MM.1S (cell line): ENCODE data around the gene RFPL4AL1.
"Not testable (repeated sequence)": the region's sequence is repeated elsewhere in the genome, so short reads cannot be mapped to it uniquely, and the experiment has no call there.

Experiments used
- EZH2 ChIP-seq: fragments of 300-600 bp; sonication (generic); optimal IDR thresholded peaks from 2 replicates; pipeline ENCODE3; 2017; ENCODE audit warnings: low read depth, mild to moderate bottlenecking, antibody characterized with exemption, low read length, mixed read lengths
- EZH2phosphoT487 ChIP-seq: fragments of 300-600 bp; sonication (generic); IDR thresholded peaks from 2 replicates; pipeline ENCODE4 v1.6.1; 2018; ENCODE audit warnings: antibody characterized with exemption, low read length
- TF ChIP-seq, protein P1 (sequence below): fragments of 300-600 bp; sonication (generic); IDR thresholded peaks from 2 replicates; pipeline ENCODE4 v1.5.1; 2016; ENCODE audit warnings: antibody characterized with exemption, low read length, mixed read lengths

DNA sequence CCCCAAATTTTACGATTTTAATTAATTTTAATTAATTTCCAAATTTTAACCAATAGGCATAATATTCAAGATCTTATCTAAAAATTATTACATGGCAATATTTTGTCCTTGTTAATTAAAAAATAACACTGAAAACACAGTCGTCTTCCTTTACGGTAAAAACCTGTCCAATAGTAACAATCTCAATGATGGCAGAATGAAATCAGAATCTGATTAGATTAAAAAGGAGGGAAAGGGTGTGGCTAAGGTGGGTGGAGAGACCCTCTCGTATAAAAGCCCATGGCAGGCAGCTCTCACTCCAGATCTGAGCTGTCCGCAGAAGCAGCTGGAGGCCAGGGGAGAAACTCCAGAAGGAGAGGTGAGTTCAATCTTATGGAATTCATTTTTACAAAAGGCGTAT is at the start of gene RFPL4AL1:
- TF ChIP-seq, protein P1, sequence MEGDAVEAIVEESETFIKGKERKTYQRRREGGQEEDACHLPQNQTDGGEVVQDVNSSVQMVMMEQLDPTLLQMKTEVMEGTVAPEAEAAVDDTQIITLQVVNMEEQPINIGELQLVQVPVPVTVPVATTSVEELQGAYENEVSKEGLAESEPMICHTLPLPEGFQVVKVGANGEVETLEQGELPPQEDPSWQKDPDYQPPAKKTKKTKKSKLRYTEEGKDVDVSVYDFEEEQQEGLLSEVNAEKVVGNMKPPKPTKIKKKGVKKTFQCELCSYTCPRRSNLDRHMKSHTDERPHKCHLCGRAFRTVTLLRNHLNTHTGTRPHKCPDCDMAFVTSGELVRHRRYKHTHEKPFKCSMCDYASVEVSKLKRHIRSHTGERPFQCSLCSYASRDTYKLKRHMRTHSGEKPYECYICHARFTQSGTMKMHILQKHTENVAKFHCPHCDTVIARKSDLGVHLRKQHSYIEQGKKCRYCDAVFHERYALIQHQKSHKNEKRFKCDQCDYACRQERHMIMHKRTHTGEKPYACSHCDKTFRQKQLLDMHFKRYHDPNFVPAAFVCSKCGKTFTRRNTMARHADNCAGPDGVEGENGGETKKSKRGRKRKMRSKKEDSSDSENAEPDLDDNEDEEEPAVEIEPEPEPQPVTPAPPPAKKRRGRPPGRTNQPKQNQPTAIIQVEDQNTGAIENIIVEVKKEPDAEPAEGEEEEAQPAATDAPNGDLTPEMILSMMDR = not testable (repeated sequence)
- not testable (repeated sequence) for TF ChIP-seq EZH2, EZH2phosphoT487
